SK-N-SH (cell line): ENCODE measurements around the gene MAP3K7CL. TPM values are rescaled to one million over a fixed set of nuclear protein-coding genes. Genes with fewer than 3 reads are reported as not detected.

ENCODE experiments used
- CTCF ChIA-PET: fragments of 300-600, 350-600 bp; formaldehyde crosslinking; extraction: SDS; loops from one replicate; lab custom pipeline; 2021; lab: Yijun Ruan, JAX
- POLR2A ChIA-PET: fragments of 350-600 bp; sonication (Branson Sonifier 250); formaldehyde crosslinking; extraction: SDS; loops from one replicate; lab custom pipeline; 2020; ENCODE audit warnings: antibody characterized with exemption, inconsistent platforms; lab: Yijun Ruan, JAX
- DNase-seq: peaks from one replicate; pipeline ENCODE4 v3.0.0; 2012
- H2AFZ ChIP-seq: fragments of 200-600 bp; sonication (generic); 2 replicates; pipeline ENCODE4 v1.8.1; 2016; ENCODE audit warnings: antibody characterized with exemption, mild to moderate bottlenecking, low read depth
- H3F3A ChIP-seq: fragments of 200-600 bp; sonication (generic); replicated peaks from 2 replicates; pipeline ENCODE3; 2016; ENCODE audit warnings: antibody characterized with exemption, mild to moderate bottlenecking; ENCODE audit not compliant: insufficient read depth
- H3K27ac ChIP-seq, 2 experiments: fragments of 200-500 bp in 1 of 2; fragments of 200-600 bp in 1 of 2; sonication (Bioruptor generic) in 1 of 2; sonication (generic), shearing (Covaris generic) in 1 of 2; 2 replicates each; pipeline versions ENCODE4 v1.5.1 to v1.6.1; 2014 to 2016; ENCODE audit warnings: low read depth in 2 of 2, inconsistent platforms in 1 of 2, low read length in 1 of 2, mild to moderate bottlenecking in 1 of 2, mixed read lengths in 1 of 2
- H3K27me3 ChIP-seq: fragments of 200-600 bp; sonication (generic), shearing (Covaris generic); 2 replicates; pipeline ENCODE4 v1.6.1; 2016; ENCODE audit warnings: mixed run types; ENCODE audit not compliant: insufficient read depth
- H3K36me3 ChIP-seq, 2 experiments: fragments of 200-500 bp in 1 of 2; fragments of 200-600 bp in 1 of 2; sonication (Bioruptor generic) in 1 of 2; sonication (generic) in 1 of 2; replicated peaks in 1 of 2; 2 replicates each; pipeline versions ENCODE3 to v1.5.1; 2014 to 2016; ENCODE audit warnings: low read length in 1 of 2, mild to moderate bottlenecking in 1 of 2; ENCODE audit not compliant: insufficient read depth in 2 of 2, control insufficient read depth in 1 of 2
- H3K4me1 ChIP-seq, 2 experiments: fragments of 200-500 bp in 1 of 2; fragments of 200-600 bp in 1 of 2; sonication (Bioruptor generic) in 1 of 2; sonication (generic), shearing (Covaris generic) in 1 of 2; 2 replicates each; pipeline versions ENCODE4 v1.5.1 to v1.6.1; 2014 to 2016; ENCODE audit warnings: low read depth in 1 of 2, low read length in 1 of 2, mixed run types in 1 of 2; ENCODE audit not compliant: insufficient read depth in 2 of 2, control insufficient read depth in 1 of 2
- H3K4me2 ChIP-seq: fragments of 200-600 bp; sonication (generic), shearing (Covaris generic); 2 replicates; pipeline ENCODE4 v1.6.1; 2017; ENCODE audit warnings: mixed run types
- H3K4me3 ChIP-seq, 2 experiments: fragments of 200-500 bp in 1 of 2; fragments of 200-600 bp in 1 of 2; sonication (Bioruptor generic) in 1 of 2; sonication (generic), shearing (Covaris generic) in 1 of 2; 2 replicates each; pipeline versions ENCODE4 v1.5.1 to v1.8.1; 2014 to 2016; ENCODE audit warnings: low read depth in 2 of 2, inconsistent platforms in 1 of 2, low read length in 1 of 2, mild to moderate bottlenecking in 1 of 2, mixed read lengths in 1 of 2, moderate library complexity in 1 of 2
- H3K79me2 ChIP-seq: fragments of 200-600 bp; sonication (generic); 2 replicates; pipeline ENCODE4 v1.8.1; 2017; ENCODE audit warnings: mild to moderate bottlenecking; ENCODE audit not compliant: insufficient read depth
- H3K9ac ChIP-seq: fragments of 200-600 bp; sonication (generic); 2 replicates; pipeline ENCODE4 v1.6.1; 2017; ENCODE audit warnings: mixed run types
- H3K9me2 ChIP-seq: fragments of 200-600 bp; sonication (generic); 2 replicates; pipeline ENCODE4 v1.6.1; 2017; ENCODE audit warnings: mixed run types
- H3K9me3 ChIP-seq: fragments of 200-600 bp; sonication (generic); 2 replicates; pipeline ENCODE4 v1.6.1; 2017; ENCODE audit warnings: mixed run types, mild to moderate bottlenecking, moderate library complexity
- H4K20me1 ChIP-seq: fragments of 200-600 bp; sonication (generic); 2 replicates; pipeline ENCODE4 v1.6.1; 2017; ENCODE audit warnings: mild to moderate bottlenecking, mixed run types; ENCODE audit not compliant: insufficient read depth
- ELF1 ChIP-seq: IDR thresholded peaks from 2 replicates; pipeline ENCODE4 v1.4.0; 2012
- EZH2phosphoT487 ChIP-seq: fragments of 200-600 bp; sonication (generic); IDR thresholded peaks from 2 replicates; pipeline ENCODE4 v1.6.1; 2017; ENCODE audit warnings: low read depth, mixed run types, mild to moderate bottlenecking, antibody characterized with exemption, moderate library complexity, borderline replicate concordance
- FOSL2 ChIP-seq: IDR thresholded peaks from 2 replicates; pipeline ENCODE4 v1.4.0; 2012; ENCODE audit warnings: low read depth, mild to moderate bottlenecking, moderate library complexity, borderline replicate concordance
- FOXJ3 ChIP-seq: sonication (generic); formaldehyde crosslinking; IDR thresholded peaks from 2 replicates; pipeline ENCODE4 v1.5.1; 2020; ENCODE audit warnings: mild to moderate bottlenecking, missing genetic modification reagents
- FOXM1 ChIP-seq: IDR thresholded peaks from 2 replicates; pipeline ENCODE4 v1.4.0; 2012; ENCODE audit warnings: low read depth, mild to moderate bottlenecking
- GABPA ChIP-seq: IDR thresholded peaks from 2 replicates; pipeline ENCODE4 v1.4.0; 2012; ENCODE audit warnings: low read depth, mild to moderate bottlenecking
- GATA2 ChIP-seq: sonication (generic); formaldehyde crosslinking; IDR thresholded peaks from 2 replicates; pipeline ENCODE4 v1.5.0; 2020; ENCODE audit warnings: mild to moderate bottlenecking, missing genetic modification reagents
- IRF3 ChIP-seq: fragments of 150-350 bp; IDR thresholded peaks from 2 replicates; pipeline ENCODE4 v1.6.1; 2016; ENCODE audit warnings: mild to moderate bottlenecking, low read depth, low read length
- JUND ChIP-seq: IDR thresholded peaks from 2 replicates; pipeline ENCODE4 v1.4.0; 2012
- MAX ChIP-seq: IDR thresholded peaks from 2 replicates; pipeline ENCODE4 v1.4.0; 2012; ENCODE audit warnings: low read depth
- MEF2A ChIP-seq: IDR thresholded peaks from 2 replicates; pipeline ENCODE4 v1.4.0; 2012; ENCODE audit warnings: low read depth, borderline replicate concordance
- POLR2AphosphoS5 ChIP-seq: IDR thresholded peaks from 2 replicates; pipeline ENCODE4 v1.6.1; 2012; ENCODE audit warnings: low read depth, low read length
- RXRA ChIP-seq: IDR thresholded peaks from 2 replicates; pipeline ENCODE4 v1.4.0; 2012; ENCODE audit warnings: low read depth, mild to moderate bottlenecking, borderline replicate concordance
- SIN3A ChIP-seq: IDR thresholded peaks from 2 replicates; pipeline ENCODE4 v1.6.1; 2012; ENCODE audit warnings: low read depth, mild to moderate bottlenecking, low read length, moderate library complexity, borderline replicate concordance
- SMC3 ChIP-seq: IDR thresholded peaks from 2 replicates; pipeline ENCODE4 v1.6.1; 2012; ENCODE audit warnings: low read depth, low read length, improper control_type of control experiment
- TCF12 ChIP-seq: IDR thresholded peaks from 2 replicates; pipeline ENCODE4 v1.4.0; 2012
- YY1 ChIP-seq: IDR thresholded peaks from 2 replicates; pipeline ENCODE4 v1.4.0; 2012; ENCODE audit warnings: low read depth, mild to moderate bottlenecking
- ZBTB33 ChIP-seq: IDR thresholded peaks from 2 replicates; pipeline ENCODE4 v1.4.0; 2012; ENCODE audit warnings: low read depth, borderline replicate concordance
- WGBS: methylation state at CpG from one replicate; pipeline ENCODE4 v1.1.6; 2017; ENCODE audit warnings: low lambda C conversion rate; 5-methylcytosine and 5-hydroxymethylcytosine counted together
- polyA plus RNA-seq, 3 experiments: library from polyadenylated mRNA; depleted of rRNA; stranded (reverse); fragments of >200 nt; gene quantifications; 2 replicates each; pipeline ENCODE4 v1.2.3, GENCODE V29; 2012
- TF ChIP-seq, protein P1 (sequence below): IDR thresholded peaks from 2 replicates; pipeline ENCODE4; 2012
- TF ChIP-seq, protein P2 (sequence below): fragments of 150-350 bp; IDR thresholded peaks from 2 replicates; pipeline ENCODE4 v1.6.1; 2017; ENCODE audit warnings: antibody characterized with exemption, low read length, low read depth, borderline replicate concordance
- TF ChIP-seq, protein P3 (sequence below): fragments of 200-600 bp; sonication (generic); IDR thresholded peaks from 2 replicates; pipeline ENCODE4 v1.6.1; 2017; ENCODE audit warnings: antibody characterized with exemption, mild to moderate bottlenecking, moderate library complexity

The MAP3K7CL gene
- polyA plus RNA-seq, 1 of the 3 experiments (the other 2 are of a cell fraction), result 2.3 TPM

DNA sequence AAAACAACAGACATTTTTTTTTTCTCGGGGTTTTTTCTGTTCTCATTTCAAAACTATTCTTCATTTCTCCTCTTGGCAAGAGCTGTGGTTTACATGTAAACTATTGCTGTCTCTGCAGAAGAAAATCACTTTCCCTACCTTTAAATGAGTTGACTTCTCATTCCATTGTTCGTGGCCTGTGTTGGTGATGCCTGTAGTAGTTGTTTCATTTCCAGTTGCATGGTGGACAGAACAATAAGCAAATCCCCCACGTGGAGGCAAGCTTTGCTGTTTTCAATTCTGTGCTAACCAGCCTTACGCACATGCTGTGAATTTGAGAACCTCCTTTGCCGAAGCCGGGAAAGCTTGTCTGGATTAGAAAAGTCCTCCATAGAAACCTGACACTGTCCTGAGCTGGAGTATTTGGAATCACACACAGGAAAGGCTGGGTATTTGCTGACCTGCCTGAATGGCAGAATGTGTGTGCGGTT is 26.2 kb upstream of the MAP3K7CL start:
- peak overlapping the region; percentile 32; the same call in 1 of the 2 replicates for H2AFZ ChIP-seq
- DNase-seq, result no peak
- no peak for TF ChIP-seq RXRA
- TF ChIP-seq, protein P1, sequence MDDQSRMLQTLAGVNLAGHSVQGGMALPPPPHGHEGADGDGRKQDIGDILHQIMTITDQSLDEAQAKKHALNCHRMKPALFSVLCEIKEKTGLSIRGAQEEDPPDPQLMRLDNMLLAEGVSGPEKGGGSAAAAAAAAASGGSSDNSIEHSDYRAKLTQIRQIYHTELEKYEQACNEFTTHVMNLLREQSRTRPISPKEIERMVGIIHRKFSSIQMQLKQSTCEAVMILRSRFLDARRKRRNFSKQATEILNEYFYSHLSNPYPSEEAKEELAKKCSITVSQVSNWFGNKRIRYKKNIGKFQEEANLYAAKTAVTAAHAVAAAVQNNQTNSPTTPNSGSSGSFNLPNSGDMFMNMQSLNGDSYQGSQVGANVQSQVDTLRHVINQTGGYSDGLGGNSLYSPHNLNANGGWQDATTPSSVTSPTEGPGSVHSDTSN, result no peak
- no peak for TF ChIP-seq FOXJ3 (CRISPR knock-in tag)
- no peak for TF ChIP-seq MEF2A
- TF ChIP-seq ELF1, result no peak
- no peak for TF ChIP-seq SMC3
- TF ChIP-seq, protein P2, sequence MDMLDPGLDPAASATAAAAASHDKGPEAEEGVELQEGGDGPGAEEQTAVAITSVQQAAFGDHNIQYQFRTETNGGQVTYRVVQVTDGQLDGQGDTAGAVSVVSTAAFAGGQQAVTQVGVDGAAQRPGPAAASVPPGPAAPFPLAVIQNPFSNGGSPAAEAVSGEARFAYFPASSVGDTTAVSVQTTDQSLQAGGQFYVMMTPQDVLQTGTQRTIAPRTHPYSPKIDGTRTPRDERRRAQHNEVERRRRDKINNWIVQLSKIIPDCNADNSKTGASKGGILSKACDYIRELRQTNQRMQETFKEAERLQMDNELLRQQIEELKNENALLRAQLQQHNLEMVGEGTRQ, result no peak
- TF ChIP-seq, all 33 proteins: peak for 0
- H3K27me3 ChIP-seq, result no peaks in the 10 kb centered on the region
- peaks cover 0 to 15% of the 10 kb centered on the region in 2 experiments; a peak in 1 of 4 replicates for H3K4me1 ChIP-seq
- no peaks in the 10 kb centered on the region for H3K79me2 ChIP-seq
- H3F3A ChIP-seq, result no peaks in the 10 kb centered on the region
- no peak overlapping the region for H3K4me3 ChIP-seq
- POLR2A ChIA-PET, result no interaction called here
- H3K9me3 ChIP-seq, result no peaks in the 10 kb centered on the region
- CTCF ChIA-PET, result interaction anchor here (0.6 to 2.0 kb wide), 3 partner anchors 13 to 266 kb away, joined by 3 to 7 read pairs (median 3); no protein-coding TSS in a partner anchor
- H4K20me1 ChIP-seq, result no peaks in the 10 kb centered on the region
- no peak overlapping the region for H3K27ac ChIP-seq
- no peaks in the 10 kb centered on the region for H3K36me3 ChIP-seq
- 67% methylated on average over 7 of the region's 7 CpGs for WGBS
- H3K9ac ChIP-seq, result no peak overlapping the region
- peak overlapping the region; percentile 14; the same call in 1 of the 2 replicates for H3K4me2 ChIP-seq
- H3K9me2 ChIP-seq, result no peaks in the 10 kb centered on the region

- no peak overlapping the region for H3K4me3 ChIP-seq
- DNase-seq, result no peak
- TF ChIP-seq FOSL2, result no peak
- TF ChIP-seq MAX, result no peak
- TF ChIP-seq EZH2phosphoT487, result no peak
- peak; percentile 52 for TF ChIP-seq TCF12
- 0 out of 2 replicates have a peak, but pooled peaks have one; percentile 7 for TF ChIP-seq JUND
- no peak for TF ChIP-seq IRF3
- TF ChIP-seq, protein P3, sequence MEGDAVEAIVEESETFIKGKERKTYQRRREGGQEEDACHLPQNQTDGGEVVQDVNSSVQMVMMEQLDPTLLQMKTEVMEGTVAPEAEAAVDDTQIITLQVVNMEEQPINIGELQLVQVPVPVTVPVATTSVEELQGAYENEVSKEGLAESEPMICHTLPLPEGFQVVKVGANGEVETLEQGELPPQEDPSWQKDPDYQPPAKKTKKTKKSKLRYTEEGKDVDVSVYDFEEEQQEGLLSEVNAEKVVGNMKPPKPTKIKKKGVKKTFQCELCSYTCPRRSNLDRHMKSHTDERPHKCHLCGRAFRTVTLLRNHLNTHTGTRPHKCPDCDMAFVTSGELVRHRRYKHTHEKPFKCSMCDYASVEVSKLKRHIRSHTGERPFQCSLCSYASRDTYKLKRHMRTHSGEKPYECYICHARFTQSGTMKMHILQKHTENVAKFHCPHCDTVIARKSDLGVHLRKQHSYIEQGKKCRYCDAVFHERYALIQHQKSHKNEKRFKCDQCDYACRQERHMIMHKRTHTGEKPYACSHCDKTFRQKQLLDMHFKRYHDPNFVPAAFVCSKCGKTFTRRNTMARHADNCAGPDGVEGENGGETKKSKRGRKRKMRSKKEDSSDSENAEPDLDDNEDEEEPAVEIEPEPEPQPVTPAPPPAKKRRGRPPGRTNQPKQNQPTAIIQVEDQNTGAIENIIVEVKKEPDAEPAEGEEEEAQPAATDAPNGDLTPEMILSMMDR, result no peak
- no peak for TF ChIP-seq GATA2 (CRISPR knock-in tag)
- no peak for TF ChIP-seq SIN3A
- TF ChIP-seq ELF1, result 0 out of 2 replicates have a peak, but pooled peaks have one; percentile 26
- TF ChIP-seq POLR2AphosphoS5, result no peak
- no peak for TF ChIP-seq ZBTB33
- TF ChIP-seq GABPA, result no peak
- TF ChIP-seq YY1, result no peak
- TF ChIP-seq MEF2A, result no peak
- TF ChIP-seq SMC3, result no peak
- TF ChIP-seq FOXM1, result no peak
Measured at GRCh38 chr21:29105218-29105617, 25.2 kb upstream of the MAP3K7CL start.

More at GRCh38 chr21:29105218-29105617, 25.2 kb upstream of the MAP3K7CL start:
- 28% methylated on average over 3 of the region's 3 CpGs for WGBS
- H3K4me1 ChIP-seq, result peaks cover 0 to 15% of the 10 kb centered on the region in 2 experiments; a peak in 1 of 4 replicates
- H3K27ac ChIP-seq, result no peak overlapping the region
- H3K9me2 ChIP-seq, result no peaks in the 10 kb centered on the region
- H3K36me3 ChIP-seq, result no peaks in the 10 kb centered on the region
- peak overlapping the region; percentile 9; the same call in 1 of the 2 replicates for H2AFZ ChIP-seq
- H3K79me2 ChIP-seq, result no peaks in the 10 kb centered on the region
- ChIA-PET POLR2A (interaction anchor here (0.7 kb wide), 1 partner anchor 19 kb away, joined by 3 read pairs; no protein-coding TSS in a partner anchor), CTCF (interaction anchor here (0.6 to 2.0 kb wide), 6 partner anchors 14 to 271 kb away, joined by 3 to 7 read pairs (median 4); no protein-coding TSS in a partner anchor)
- H3K4me2 ChIP-seq, result peak overlapping the region; percentile 14; the same call in 1 of the 2 replicates
- H3K9me3 ChIP-seq, result no peaks in the 10 kb centered on the region
- H3F3A ChIP-seq, result no peaks in the 10 kb centered on the region
- H3K9ac ChIP-seq, result no peak overlapping the region
- no peaks in the 10 kb centered on the region for H4K20me1 ChIP-seq
- no peaks in the 10 kb centered on the region for H3K27me3 ChIP-seq
